HG03442 (cell line): ENCODE data around the gene AFAP1.

Experiments
- ATAC-seq: cut with Tn5 transposase; IDR thresholded peaks from one replicate; pipeline ENCODE4 v1.9.1; 2021; ENCODE audit warnings: mild to moderate bottlenecking, moderate library complexity; ENCODE audit not compliant: unreplicated experiment

AFAP1 gene

GRCh38 chr4:7826176-7826908, 113.3 kb downstream of the AFAP1 start:
- ATAC-seq, result no peak

DNA sequence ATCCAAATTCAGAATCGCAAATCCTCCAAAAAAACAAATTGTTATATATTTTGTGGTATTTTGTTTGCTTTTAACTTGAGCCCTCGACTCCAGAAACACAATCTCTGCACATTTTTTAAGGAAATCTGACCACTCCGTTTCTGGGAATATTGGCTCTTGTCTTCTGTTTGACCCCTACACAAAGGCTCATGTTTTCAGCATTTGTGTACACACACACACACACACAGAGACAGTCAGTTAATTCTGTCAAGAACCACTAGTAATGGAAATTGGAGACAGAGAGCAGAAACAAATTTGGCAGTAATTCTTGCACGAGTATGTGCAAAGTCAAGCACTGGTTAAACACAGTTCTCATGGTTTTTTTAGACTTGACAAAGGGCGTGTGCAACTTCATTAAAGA, 115.4 kb downstream of the AFAP1 start:
- ATAC-seq, result no peak

DNA sequence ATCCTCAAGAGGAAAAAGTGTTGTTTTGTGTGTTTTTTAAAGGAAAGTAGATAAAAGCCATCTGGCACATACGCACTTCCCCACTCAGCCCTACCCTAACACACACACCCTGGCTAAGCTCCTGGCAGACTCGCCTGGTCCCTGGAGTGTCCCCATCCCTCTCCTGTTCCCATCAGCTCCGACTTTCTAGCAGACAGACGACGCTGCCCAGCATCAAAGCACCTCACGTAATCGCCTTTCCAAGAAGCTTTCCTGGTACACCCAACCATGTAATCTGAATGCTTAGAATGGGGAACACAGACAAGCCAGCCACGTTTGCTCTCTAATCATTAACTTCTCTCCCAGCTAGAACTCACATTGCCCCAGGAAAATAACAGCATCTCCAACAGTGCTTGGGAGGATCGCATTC, 116.2 kb downstream of the AFAP1 start:
- ATAC-seq, result no peak

DNA sequence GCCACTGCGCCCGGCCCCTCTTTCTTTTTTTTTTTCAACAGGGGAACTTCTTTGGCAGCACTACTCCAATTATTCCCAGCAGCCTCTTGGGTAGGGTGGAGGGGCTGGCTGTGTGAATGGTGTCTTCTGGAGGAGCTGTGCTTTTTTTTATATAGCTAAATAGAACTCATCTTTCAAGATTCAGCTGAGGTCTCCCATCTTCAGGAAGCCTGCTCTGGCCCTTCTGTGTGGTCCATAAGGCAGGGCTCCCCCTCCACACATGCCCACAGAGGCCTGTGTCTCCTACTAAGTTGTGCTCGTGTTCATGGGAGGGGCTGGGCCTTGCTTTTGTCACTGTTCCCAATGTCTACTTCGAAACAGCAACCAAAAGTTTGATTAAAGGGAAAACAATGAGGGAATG, 116.8 kb downstream of the AFAP1 start:
- no peak for ATAC-seq

DNA sequence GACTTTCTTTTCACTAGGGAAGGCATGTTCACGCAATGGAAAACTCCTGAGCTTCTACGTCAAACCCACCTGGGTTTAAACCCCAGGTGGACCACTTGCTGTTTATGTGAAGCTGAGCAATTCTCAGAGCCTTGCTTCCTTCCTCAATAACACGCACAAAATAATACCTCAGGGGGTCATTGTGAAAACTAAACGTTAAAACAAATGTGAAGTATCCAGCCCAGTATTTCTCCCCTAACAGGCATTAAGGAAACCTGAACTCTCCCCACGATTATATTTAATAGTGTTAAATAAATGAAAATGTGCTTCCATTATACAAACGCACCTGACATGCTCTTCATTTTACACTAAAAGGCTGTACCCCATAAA, 117.5 kb downstream of the AFAP1 start:
- no peak for ATAC-seq

DNA sequence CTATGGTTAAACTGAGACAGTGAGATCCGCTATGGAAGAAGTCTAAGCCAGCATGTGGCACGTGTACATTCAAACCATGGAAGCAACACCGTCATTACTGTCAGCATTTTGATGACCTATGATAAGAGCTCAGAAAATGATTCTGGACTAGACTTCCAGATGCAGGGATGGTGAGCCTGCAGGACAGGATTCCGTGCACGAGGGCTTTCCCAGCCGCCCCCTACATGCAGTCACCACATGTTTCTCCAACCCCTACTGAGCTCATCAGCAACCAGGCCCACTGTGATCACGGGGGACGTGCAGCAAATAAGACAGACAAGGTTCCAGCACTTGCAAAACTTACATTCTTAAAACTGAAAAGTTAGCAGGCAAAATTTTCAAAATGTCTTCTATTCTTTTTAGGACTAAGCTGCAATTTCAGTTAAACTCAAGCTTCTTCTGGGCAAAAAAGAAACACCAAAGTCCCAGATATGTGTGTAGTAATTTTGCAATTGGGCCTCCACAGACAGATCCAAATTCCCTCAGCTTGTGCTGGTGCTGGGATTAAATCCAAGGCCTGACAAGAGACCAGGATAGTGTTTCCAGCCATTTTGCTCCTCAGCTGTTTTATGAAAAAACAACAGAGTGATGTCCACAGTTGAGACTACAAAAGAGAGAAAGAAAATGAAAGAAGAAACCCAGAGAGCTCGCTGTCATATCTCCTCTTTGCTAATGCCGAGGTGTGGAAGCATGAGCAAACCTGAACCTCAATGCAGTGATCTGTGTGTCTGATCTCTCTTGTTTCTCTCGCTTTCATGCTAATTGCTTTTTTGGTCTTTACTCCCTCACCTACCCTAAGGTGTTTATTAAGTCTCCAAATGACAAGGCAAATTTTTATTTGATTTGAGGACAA, 118.2 kb downstream of the AFAP1 start:
- ATAC-seq, result no peak

DNA sequence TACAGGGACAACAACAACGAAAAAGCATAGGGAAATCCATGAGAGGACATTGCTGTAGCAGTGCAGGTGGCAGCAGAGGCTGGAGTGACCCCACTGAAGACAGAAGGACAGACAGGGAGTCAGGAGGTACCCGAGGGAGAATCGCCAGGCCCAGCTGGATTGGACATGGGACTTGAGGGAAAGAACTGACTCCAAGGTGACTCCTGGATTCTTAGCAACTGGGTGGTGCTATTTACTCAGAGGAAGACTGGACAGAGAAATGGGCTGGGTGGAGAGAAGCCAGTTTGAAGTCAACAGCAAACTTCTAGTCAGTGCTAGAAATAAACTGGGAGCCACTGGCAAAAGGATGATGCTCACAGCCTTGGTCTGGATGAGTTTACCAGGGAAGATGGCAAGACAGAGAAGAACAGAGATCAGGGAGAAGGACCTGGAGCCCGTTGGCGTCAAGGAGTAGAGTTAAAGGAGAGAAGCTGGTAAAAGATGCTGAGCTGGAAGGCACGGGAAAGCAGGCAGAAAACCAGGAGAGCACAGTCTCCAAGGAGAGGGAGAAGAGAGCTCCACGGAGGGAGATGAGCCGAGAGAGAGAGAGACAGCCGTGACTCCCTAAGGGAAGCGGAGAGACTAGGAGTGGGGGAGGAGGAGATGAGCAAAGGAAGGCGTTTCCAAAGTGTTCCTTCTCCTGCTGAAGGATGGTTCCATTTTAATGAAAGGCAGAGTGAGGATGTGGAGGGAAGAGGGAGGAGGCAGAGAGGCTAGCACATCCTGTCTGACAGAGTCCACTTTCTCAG, 119.4 kb downstream of the AFAP1 start:
- ATAC-seq, result no peak

DNA sequence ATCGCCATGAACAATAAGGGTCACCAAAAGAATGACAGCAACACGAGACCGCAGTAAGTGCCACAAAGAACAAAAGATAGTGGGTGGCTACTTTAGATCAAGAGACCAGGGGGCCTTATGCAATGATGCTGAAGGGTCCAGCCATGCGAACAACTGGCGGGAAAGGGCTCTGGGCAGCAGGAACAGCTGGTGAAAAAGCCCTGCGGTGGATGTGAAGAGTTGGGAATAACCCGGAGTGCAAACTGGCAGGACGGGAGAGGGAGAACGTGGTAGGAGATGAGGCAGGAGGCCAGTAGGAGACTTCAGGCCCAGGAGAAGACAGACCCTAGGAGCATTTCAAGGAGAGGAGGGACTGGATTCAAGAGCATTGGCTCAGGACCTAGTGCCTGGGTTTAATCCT, 120.2 kb downstream of the AFAP1 start:
- no peak for ATAC-seq

DNA sequence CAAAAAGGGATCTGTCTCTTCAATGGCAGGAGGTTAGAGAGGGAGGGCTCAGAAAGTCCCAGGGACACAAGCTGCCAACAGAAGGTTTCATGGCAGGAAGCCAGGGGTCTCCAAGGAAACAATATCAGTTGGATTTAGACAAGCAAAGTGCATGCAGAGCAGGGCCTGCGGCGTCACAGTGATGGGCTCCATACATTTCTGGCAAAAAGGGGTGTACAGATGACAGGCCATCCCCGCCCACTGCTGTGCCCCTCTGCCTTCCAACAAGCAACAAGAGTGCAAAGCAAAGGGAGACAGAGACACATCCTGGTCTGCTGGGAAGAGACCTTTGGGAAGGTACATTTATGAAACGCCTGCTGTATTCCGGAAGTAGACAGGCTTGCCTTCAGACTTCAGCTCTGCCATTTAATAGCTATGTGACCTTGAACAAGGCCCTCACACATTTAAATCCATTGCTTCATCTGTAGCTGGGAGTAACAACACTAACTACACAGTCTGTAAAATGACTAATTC, 121.2 kb downstream of the AFAP1 start:
- no peak for ATAC-seq

DNA sequence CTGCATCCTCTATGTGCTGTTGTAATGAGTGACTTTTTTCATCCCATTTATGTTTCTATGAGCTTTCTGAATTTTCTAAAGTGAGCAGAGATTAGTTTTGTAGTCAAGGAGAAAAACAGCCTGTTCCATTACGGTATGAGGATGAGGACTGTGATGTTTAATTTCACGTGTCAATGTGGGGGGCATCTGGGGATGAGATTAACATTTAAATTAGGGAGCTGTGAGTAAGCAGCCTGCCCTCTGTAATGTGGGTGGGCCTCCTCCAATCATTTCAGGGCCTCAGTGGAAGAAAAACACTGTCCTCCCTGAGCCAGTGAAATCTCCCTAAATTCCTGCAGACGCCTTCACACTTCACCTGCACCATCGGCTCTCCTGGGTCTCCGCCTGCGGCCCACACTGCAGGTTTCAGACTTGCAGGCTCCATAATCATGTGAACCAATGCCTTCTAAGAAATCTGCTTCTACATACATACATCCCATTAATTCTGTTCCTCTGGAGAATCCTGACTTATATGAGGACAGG, 121.7 kb downstream of the AFAP1 start:
- no peak for ATAC-seq

DNA sequence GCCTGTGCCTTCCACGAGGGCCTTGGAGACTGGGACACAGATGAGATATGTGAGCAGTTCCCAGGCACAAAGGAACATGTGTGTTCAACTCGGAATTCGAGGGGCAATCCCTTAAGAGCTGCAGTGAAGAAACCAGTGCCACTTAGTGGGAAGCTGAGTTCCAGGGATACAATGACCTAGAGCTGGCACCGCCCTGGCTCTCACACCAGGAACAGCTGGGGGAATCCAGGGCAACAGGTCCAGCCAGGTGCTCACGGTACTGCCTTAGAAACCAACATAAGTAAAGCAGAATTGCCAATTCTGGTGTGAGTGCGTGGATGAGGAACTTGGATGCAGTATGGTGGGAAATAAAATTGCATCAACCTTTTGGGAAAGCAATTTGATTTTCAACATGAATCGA, 122.9 kb downstream of the AFAP1 start:
- ATAC-seq, result no peak

GRCh38 chr4:7815981-7816380, 123.7 kb downstream of the AFAP1 start:
- ATAC-seq, result no peak

GRCh38 chr4:7815562-7815961, 124.1 kb downstream of the AFAP1 start:
- ATAC-seq, result no peak

DNA sequence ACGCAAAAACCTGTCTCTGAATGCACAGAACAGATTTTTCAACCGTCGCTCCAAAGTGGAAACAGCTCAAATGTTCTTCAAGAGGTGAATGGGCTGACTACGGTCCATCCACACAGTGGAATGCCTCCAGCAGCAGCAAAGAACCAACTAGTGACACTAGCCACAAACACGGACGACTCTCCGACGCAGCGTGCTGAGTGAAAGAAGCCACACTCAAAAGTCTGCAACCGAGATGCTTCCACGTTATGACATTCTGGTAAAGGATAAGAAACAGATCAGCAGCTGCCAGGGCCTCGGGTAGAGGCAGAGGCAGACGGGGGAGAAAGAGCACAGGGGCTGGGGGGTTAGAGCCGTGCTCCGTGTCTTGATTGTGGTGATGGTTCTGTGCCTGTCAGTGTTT, 125.2 kb downstream of the AFAP1 start:
- ATAC-seq, result no peak

DNA sequence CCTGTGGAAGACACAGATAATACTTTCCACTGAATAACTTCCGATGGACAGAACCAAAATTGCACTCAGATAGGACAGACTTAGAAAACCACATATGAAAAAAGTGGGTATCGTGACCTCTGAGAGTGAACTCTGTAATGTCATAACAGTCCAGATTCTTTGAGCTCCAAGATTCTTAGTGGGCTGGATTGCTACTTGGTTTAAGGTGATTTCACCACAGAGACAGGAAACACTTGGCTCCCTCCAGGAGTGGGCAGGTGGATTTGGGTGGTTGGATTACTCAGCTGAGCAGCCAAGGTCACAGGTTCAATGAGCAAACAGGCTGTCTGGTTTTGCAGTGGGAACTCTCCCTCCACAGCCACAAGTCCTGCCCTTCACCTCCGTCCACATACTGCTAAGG, 126.0 kb downstream of the AFAP1 start:
- ATAC-seq, result no peak

DNA sequence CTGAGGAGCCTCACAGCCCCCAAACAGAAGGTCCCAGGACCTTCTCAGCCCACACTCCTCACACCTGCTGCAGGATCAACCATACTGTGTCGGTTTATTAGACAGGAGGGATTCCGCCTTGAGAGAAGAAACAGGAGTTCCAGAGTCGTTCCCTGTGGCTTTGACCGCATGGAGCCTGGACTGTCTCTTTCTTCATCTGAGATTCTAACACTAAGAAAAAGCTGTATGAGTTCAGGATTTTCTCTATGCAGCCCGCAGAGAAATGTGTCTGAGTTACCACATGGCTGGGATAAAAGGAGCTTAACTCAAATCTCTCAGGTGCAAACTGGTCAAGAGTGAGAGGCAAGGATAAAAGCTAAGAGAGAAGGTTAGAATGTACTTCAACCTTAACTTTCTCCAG, 126.7 kb downstream of the AFAP1 start:
- no peak for ATAC-seq

GRCh38 chr4:7812231-7812857, 127.3 kb downstream of the AFAP1 start:
- ATAC-seq, result no peak

GRCh38 chr4:7811536-7812191, 128.0 kb downstream of the AFAP1 start:
- ATAC-seq, result no peak

DNA sequence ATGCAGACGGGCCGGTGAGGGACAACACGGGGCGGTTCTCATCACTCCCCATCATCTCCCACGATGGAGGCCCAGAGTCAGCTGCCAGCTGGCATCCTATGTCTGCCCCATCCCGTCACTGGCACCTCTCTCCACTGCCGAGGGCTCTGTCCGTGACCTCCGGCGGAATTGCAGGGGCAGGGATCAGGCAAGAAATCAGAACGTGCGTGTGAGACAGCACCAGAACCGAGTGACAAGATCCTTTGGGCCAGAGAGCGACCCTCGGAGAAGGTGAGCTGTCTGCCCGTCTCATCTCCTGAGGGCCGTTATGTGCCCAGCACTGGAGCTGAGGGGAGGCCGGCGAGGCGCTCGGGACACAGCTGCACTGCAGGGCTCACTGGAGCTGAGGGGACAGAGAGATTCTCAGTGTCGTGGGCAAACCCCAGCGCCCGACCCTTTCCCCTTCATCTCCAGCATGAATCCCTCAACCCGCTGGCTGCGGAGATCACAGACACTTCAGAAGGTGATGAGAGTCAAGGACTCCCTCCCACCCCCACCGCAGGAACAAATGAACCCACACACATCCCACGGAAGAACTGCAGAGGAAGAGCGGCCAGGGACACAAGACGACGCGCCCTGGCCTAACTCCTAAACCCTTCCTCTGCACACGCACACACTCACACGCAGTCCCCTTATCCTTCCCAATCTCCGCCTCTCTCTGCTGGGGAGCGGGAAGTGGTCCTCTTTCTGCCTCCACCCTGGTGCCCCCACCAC, 128.7 kb downstream of the AFAP1 start:
- no peak for ATAC-seq
